ENCODE measurements around the gene GPR21.

The GPR21 gene

DNA sequence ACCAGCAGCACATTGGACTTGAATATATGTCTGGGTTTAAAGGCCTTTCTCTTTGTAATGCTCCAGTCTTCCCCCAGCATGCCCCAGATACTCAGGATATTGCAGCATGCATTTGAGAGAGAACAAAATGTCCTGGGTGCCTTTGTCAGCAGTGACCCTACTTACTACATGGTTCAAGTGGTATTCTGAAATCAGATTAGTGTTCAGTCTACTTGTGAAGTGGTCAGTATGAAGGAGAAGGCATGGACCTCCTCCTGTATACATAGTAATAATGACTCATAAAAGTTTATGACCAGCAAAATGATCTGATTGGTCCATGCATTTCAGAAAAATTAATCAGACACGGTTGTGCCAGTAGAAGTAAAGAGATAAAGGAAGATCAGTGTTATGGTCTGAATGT is 25.4 kb downstream of the GPR21 start:
- Histone ChIP-seq H3K27ac (ENCODE audit: low read depth, low read length) (no peak overlapping the region), H3K4me3 (ENCODE audit: low read length) (no peak overlapping the region), H3K27me3 (ENCODE audit: control insufficient read depth, insufficient read depth, low read length) (no peaks in the 10 kb centered on the region), H3K4me1 (ENCODE audit: control insufficient read depth, insufficient read depth, low read length) (no peaks in the 10 kb centered on the region), H3K9ac (ENCODE audit: low read length) (no peak overlapping the region), H3K36me3 (ENCODE audit: control insufficient read depth, insufficient read depth, low read length) (peaks cover 3% of the 10 kb centered on the region)

DNA sequence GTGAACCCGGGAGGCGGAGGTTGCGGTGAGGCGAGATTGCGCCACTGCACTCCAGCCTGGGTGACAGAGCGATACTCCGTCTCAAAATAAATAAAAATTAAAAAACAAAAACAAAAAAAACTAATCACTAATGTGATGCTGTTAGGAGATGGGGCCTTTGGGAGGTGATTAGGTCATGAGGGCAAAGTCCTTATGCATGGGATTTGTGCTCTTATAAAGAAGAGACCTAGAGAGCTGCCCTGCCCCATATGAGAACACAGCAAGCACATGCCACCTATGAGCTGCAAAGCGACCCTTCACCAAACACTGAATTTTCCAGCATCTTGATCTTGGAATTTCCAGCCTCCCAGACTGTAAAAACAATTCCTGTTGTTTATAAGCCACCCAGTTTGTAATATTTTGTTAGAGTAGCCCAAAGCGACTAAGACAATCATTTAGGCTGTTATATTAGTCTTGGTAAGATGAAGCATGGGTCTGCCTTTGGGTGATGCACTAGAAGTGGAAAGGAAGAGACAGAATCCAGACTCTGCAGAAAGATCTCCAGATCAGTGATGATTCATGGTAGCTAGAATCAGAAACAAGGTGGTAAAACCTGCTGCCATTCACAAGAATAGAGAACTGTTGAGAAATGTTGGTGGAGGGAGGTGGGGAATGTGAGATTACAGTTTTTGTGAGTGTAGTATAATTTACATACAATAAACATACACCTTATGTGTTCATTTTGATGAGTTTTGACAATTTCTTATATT is 26.2 kb downstream of the GPR21 start:
- no peaks in the 10 kb centered on the region for H3K4me1 ChIP-seq (ENCODE audit: control insufficient read depth, insufficient read depth, low read length)
- peaks cover 3% of the 10 kb centered on the region for H3K36me3 ChIP-seq (ENCODE audit: control insufficient read depth, insufficient read depth, low read length)
- H3K9ac ChIP-seq (ENCODE audit: low read length) = no peak overlapping the region
- no peak overlapping the region for H3K27ac ChIP-seq (ENCODE audit: low read depth, low read length)
- H3K4me3 ChIP-seq (ENCODE audit: low read length) = no peak overlapping the region
- no peaks in the 10 kb centered on the region for H3K27me3 ChIP-seq (ENCODE audit: control insufficient read depth, insufficient read depth, low read length)

DNA sequence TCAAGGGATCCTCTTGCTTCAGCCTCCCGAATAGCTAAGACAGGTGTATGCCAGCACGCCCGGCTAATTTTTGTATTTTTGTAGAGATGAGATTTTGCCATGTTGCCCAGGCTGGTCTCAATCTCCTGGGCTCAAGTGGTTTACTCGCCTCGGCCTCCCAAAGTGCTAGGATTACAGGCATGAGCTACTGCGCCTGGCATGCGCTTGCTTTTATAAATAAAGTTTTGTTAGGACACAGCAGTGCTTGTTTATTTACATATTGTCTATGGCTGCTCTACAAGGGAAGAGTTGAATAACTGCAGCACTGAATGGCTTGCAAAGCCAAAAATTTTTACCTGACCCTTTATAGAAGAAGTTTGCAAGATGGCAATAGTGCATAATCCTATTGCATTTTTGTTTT is 27.7 kb downstream of the GPR21 start:
- H3K9ac ChIP-seq (ENCODE audit: low read length) = no peak overlapping the region
- H3K27ac ChIP-seq (ENCODE audit: low read depth, low read length) = no peak overlapping the region
- H3K4me3 ChIP-seq (ENCODE audit: low read length) = no peak overlapping the region
- no peaks in the 10 kb centered on the region for H3K27me3 ChIP-seq (ENCODE audit: control insufficient read depth, insufficient read depth, low read length)
- H3K36me3 ChIP-seq (ENCODE audit: control insufficient read depth, insufficient read depth, low read length) = peaks cover 8% of the 10 kb centered on the region
- H3K4me1 ChIP-seq (ENCODE audit: control insufficient read depth, insufficient read depth, low read length) = no peaks in the 10 kb centered on the region

DNA sequence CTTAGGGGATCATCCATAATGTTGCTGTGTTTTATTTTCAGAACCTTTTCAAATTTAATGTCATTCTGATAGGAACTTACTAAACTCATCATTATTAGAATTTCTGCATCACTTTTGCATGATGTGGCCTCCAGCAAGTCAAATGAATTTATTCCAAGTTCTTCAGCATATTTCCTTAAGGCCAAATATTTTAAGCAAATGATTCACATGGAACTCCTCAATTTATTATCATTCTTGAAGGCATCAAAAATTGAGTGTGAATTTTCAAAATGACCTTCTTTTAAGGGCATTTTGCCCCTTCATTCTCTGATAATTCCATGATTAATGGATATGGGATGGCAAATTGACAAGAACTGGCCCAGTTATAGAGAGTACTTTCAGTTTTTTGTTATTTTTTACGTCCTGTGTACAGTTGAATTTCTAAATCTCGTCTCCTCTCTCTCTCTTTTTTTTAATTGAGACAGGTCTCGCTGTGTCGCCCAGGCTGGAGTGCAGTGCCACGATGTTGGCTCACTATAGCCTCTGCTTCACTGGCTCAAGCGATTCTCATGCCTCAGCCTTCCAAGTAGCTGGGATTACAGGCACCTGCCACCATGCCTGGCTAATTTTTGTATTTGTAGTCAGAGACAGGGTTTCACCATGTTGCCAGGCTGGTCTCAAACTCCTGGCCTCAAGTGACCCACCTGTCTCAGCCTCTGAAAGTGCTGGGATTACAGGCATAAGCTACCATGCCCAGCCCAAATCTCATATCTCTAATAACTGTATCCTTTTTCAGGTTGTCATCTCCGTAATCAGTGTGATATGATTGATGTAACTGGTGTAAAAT is 29.1 kb downstream of the GPR21 start:
- Histone ChIP-seq H3K27me3 (ENCODE audit: control insufficient read depth, insufficient read depth, low read length) (no peaks in the 10 kb centered on the region), H3K9ac (ENCODE audit: low read length) (no peak overlapping the region), H3K4me1 (ENCODE audit: control insufficient read depth, insufficient read depth, low read length) (no peaks in the 10 kb centered on the region), H3K27ac (ENCODE audit: low read depth, low read length) (no peak overlapping the region), H3K36me3 (ENCODE audit: control insufficient read depth, insufficient read depth, low read length) (peaks cover 11% of the 10 kb centered on the region), H3K4me3 (ENCODE audit: low read length) (no peak overlapping the region)

DNA sequence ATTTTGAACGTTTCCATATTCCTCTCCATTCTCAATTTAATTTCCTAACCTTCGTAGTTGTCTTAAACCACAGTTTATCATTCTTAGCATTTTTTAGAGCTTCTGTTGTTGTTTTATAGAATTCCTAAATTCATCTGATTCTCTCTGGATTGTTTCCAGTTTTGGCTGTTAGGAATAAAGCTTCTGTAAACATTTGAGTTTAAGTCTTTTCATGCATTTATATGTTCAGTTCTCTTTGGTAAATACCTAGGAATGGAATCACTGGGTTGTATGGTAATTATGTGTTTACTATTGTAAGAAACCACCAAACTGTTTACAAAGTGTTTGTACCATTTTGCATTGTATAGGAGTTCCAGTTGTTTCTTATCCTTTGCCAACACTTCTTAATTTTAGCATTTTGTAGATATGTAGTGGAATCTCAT is 29.7 kb downstream of the GPR21 start:
- H3K27ac ChIP-seq (ENCODE audit: low read depth, low read length) = no peak overlapping the region
- peaks cover 11% of the 10 kb centered on the region for H3K36me3 ChIP-seq (ENCODE audit: control insufficient read depth, insufficient read depth, low read length)
- no peak overlapping the region for H3K9ac ChIP-seq (ENCODE audit: low read length)
- no peaks in the 10 kb centered on the region for H3K27me3 ChIP-seq (ENCODE audit: control insufficient read depth, insufficient read depth, low read length)
- no peak overlapping the region for H3K4me3 ChIP-seq (ENCODE audit: low read length)
- no peaks in the 10 kb centered on the region for H3K4me1 ChIP-seq (ENCODE audit: control insufficient read depth, insufficient read depth, low read length)

DNA sequence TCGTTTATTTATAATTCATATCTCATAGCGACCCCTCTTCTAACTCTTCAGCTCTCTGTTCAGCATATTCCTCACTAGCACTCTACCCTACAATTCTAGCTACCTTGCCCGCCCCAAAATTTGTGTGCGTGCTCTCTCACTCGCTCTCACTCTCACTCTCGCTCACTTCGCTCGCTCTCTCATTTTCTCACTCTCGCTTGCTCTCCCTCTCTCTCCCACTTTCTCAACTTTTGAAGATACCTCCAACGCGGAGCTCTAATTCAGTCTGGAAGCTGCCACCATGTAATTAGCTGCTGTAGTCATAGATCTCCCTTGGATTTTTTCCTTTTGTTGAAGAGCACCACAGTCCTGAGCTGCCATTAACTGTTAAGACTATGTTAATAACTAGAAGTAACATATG is 30.4 kb downstream of the GPR21 start:
- Histone ChIP-seq H3K4me1 (ENCODE audit: control insufficient read depth, insufficient read depth, low read length) (no peaks in the 10 kb centered on the region), H3K27me3 (ENCODE audit: control insufficient read depth, insufficient read depth, low read length) (no peaks in the 10 kb centered on the region), H3K27ac (ENCODE audit: low read depth, low read length) (no peak overlapping the region), H3K36me3 (ENCODE audit: control insufficient read depth, insufficient read depth, low read length) (peaks cover 8% of the 10 kb centered on the region), H3K4me3 (ENCODE audit: low read length) (no peak overlapping the region), H3K9ac (ENCODE audit: low read length) (no peak overlapping the region)

DNA sequence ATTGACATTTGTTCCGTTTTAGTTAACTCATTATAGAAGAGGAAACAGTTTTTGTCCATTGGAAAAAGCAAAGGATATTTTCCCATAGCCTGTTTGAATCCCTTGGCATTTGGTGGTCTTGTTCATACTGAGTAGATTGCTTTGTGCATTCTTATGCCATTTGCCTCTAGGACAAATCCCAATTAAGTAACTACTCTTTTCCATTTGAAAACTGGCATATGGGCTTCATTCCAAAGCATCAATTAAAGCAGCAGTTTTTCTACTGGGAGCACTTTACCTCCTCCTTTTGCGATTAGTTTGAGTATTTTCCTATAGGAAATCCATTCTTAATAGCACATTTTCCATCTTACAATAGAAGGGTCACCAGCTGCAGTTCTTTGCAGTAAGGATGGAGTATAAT is 31.2 kb downstream of the GPR21 start:
- H3K4me3 ChIP-seq (ENCODE audit: low read length) = no peak overlapping the region
- no peak overlapping the region for H3K27ac ChIP-seq (ENCODE audit: low read depth, low read length)
- H3K36me3 ChIP-seq (ENCODE audit: control insufficient read depth, insufficient read depth, low read length) = peaks cover 8% of the 10 kb centered on the region
- H3K9ac ChIP-seq (ENCODE audit: low read length) = no peak overlapping the region
- no peaks in the 10 kb centered on the region for H3K4me1 ChIP-seq (ENCODE audit: control insufficient read depth, insufficient read depth, low read length)
- H3K27me3 ChIP-seq (ENCODE audit: control insufficient read depth, insufficient read depth, low read length) = no peaks in the 10 kb centered on the region

DNA sequence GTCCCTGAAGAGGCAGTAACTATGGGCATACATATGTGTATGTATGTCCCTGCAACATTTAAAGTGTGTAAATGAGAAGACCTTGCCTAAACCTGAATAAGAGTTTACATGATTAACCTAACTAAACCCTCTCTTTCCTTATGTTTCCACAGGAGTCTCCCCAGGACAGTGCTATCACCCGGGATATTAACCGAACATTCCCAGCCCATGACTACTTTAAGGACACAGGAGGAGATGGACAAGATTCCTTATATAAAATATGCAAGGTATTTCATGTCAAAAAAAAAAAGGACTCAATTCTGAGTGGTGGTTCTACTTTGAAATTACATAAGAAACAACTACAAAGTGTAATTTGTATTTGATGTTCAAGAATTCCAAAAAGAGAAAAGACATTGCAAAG is 31.7 kb downstream of the GPR21 start:
- Histone ChIP-seq H3K4me1 (ENCODE audit: control insufficient read depth, insufficient read depth, low read length) (no peaks in the 10 kb centered on the region), H3K9ac (ENCODE audit: low read length) (no peak overlapping the region), H3K27ac (ENCODE audit: low read depth, low read length) (no peak overlapping the region), H3K4me3 (ENCODE audit: low read length) (no peak overlapping the region), H3K27me3 (ENCODE audit: control insufficient read depth, insufficient read depth, low read length) (no peaks in the 10 kb centered on the region), H3K36me3 (ENCODE audit: control insufficient read depth, insufficient read depth, low read length) (peaks cover 9% of the 10 kb centered on the region)

DNA sequence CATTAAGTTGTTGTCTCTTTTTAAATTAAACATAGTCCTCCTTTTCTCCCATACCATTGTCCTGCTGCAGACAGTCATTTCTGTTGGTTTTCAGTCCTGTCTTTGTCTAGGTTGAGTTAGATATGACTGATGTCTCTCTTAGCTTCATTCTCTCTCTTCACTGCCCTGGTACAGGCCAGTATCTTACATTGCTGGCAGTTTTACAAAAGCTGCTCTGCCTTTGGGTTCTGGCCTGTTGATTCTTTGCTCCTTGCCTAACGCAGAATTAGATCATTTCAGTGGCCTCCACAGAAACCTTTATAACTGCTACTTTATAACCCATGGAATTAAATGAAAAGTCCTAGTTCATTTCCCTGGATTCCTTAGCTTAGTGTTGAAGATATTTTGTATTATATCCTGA is 33.7 kb downstream of the GPR21 start:
- H3K9ac ChIP-seq (ENCODE audit: low read length) = no peak overlapping the region
- no peaks in the 10 kb centered on the region for H3K4me1 ChIP-seq (ENCODE audit: control insufficient read depth, insufficient read depth, low read length)
- peaks cover 17% of the 10 kb centered on the region for H3K36me3 ChIP-seq (ENCODE audit: control insufficient read depth, insufficient read depth, low read length)
- no peak overlapping the region for H3K27ac ChIP-seq (ENCODE audit: low read depth, low read length)
- H3K4me3 ChIP-seq (ENCODE audit: low read length) = no peak overlapping the region
- no peaks in the 10 kb centered on the region for H3K27me3 ChIP-seq (ENCODE audit: control insufficient read depth, insufficient read depth, low read length)

DNA sequence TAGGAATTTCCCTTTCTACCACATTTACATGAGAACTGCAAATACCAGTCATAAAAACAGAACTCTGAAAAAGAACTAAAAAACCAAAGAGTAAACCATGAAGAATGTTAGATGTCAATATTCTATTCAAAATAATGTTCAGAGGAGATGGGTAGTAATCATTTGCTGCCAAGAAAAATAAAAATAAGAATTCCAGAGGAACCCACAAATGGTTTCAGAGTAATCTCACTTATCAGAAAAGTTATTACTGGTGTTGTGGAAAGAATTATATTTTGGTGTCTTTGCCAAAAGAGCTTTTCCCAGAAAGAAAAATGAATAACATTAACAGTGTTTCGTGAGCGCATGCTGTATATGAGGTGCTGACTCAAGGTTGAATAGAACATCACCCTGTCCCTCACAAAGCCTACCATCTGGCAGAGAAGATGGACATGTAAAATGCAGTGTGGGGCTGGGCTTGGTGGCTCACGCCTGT is 35.6 kb downstream of the GPR21 start:
- Histone ChIP-seq H3K36me3 (ENCODE audit: control insufficient read depth, insufficient read depth, low read length) (peaks cover 17% of the 10 kb centered on the region), H3K9ac (ENCODE audit: low read length) (no peak overlapping the region), H3K27ac (ENCODE audit: low read depth, low read length) (no peak overlapping the region)

DNA sequence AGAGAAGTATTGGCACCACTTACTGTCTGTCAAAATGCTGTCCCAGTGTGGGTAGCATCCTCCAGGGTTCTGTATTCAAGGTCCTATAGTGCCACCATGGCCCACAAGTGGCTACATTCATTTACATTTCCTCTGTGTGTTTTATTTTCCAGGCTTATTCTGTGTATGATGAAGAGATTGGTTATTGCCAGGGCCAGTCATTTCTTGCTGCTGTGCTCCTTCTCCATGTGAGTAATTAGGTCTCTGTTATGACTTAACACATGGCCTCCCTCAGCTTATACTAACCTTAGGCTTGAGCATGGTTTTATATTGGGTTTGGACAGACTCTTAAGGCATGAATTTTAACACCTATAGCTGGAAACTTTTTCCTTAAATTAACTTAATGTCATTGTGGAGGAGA is 36.7 kb downstream of the GPR21 start:
- Histone ChIP-seq H3K27ac (ENCODE audit: low read depth, low read length) (no peak overlapping the region), H3K36me3 (ENCODE audit: control insufficient read depth, insufficient read depth, low read length) (peaks cover 19% of the 10 kb centered on the region), H3K27me3 (ENCODE audit: control insufficient read depth, insufficient read depth, low read length) (no peaks in the 10 kb centered on the region), H3K4me1 (ENCODE audit: control insufficient read depth, insufficient read depth, low read length) (no peaks in the 10 kb centered on the region), H3K9ac (ENCODE audit: low read length) (no peak overlapping the region), H3K4me3 (ENCODE audit: low read length) (no peak overlapping the region)

More for the DNA sequence above, 35.6 kb downstream of the GPR21 start:
- H3K27me3 ChIP-seq (ENCODE audit: control insufficient read depth, insufficient read depth, low read length) = no peaks in the 10 kb centered on the region
- no peak overlapping the region for H3K4me3 ChIP-seq (ENCODE audit: low read length)
- no peaks in the 10 kb centered on the region for H3K4me1 ChIP-seq (ENCODE audit: control insufficient read depth, insufficient read depth, low read length)

DNA sequence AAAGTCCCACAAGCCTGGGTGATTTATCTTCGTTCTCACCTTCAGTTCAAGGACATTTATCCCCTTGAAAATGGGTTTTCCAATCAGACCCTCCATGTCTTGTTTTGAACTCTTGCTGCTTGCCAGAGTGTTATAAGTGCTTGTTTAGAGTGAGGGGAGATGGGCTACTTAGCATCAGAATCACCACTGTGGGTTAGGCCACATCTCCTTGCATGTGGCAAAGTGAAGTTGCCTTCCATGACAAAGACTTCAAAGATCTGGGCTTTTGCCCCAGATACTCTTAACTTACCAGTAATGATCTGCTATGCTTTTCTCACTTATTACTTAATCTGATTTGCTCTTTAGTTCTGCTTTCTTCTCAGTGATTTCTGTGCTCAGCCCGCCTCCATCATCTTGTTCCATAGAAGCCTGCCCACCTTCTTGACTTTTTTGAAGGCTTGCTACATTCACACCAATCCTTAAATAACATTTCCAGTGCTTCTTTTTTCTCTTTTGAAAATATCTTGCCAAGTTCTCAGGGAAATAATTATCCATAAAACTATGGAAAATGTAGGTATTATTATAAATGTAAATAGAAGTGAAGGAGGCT is 39.0 kb downstream of the GPR21 start:
- H3K4me3 ChIP-seq (ENCODE audit: low read length) = no peak overlapping the region
- H3K27ac ChIP-seq (ENCODE audit: low read depth, low read length) = no peak overlapping the region
- no peaks in the 10 kb centered on the region for H3K4me1 ChIP-seq (ENCODE audit: control insufficient read depth, insufficient read depth, low read length)
- no peaks in the 10 kb centered on the region for H3K27me3 ChIP-seq (ENCODE audit: control insufficient read depth, insufficient read depth, low read length)
- no peak overlapping the region for H3K9ac ChIP-seq (ENCODE audit: low read length)
- H3K36me3 ChIP-seq (ENCODE audit: control insufficient read depth, insufficient read depth, low read length) = peaks cover 13% of the 10 kb centered on the region

Data from rectal smooth muscle tissue (tissue), 1 donor.